HuH-7 (cell line): Measurements from ENCODE around the gene ROBO1.
"Not testable (repeated sequence)": the region's sequence is repeated elsewhere in the genome, so short reads cannot be mapped to it uniquely, and the experiment has no call there.

Experiments
- DNase-seq: peaks from one replicate; pipeline ENCODE4 v3.0.0; 2011; ENCODE audit warnings: low spot score

The ROBO1 gene

GRCh38 chr3:78734048-78734637 lies 1033.7 kb downstream of the ROBO1 start:
- DNase-seq: no peak

DNA sequence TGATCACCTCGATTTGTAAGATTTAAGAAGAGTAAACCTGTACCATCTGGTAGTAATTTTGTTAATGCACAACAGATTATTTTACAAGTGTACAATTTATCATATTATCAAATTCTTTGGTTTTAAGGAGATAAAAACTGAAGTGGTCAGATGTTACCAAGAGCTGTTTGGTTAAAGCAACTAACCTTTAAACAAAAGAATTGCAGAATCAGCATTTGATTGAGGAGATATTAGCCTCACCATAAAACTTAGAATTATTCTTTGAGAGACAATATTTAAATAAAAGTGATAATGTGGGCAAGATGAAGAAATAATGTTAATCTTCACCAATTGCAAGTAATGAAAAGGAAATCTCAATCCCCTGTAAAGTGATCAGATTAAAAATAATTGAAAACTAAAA lies 1034.9 kb downstream of the ROBO1 start:
- DNase-seq: no peak

DNA sequence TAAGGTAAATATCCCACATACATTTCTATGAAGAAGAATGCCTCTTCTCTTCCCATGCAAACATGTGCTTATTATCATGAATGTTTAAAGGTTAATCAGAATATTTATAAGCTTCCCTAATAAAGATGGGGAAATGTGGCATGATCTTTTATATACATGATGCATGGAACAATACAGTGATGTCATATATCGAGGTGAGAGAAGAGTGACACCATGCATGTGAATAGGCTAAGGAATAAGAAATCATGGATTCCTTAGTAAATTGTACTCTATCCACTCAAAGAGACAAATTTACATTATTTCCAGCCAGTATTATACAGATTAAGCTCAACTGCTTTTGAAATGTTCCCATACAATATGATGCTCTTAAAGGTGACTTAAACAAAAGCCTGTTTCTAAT lies 1035.3 kb downstream of the ROBO1 start:
- no peak for DNase-seq

DNA sequence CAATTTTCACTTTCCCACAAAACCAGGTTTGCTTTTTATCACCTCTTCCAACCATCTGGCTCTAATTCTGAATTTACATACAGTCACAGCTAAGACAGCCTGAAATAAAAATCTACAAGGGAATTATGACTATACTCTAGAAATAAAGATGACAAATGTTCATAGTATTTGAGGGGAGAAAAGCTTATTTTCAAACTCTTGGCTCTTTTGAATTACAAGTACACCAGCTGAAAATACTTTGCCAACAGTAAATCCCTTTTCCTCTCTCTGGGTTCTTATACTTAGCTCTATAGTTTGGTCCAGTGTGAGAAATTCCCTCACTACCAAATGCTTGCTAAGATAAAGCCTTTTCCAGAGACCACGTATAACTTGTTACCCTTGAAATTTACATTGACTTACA lies 1037.9 kb downstream of the ROBO1 start:
- DNase-seq: no peak

GRCh38 chr3:78728406-78729145 lies 1039.2 kb downstream of the ROBO1 start:
- no peak for DNase-seq

GRCh38 chr3:78726545-78726944 lies 1041.3 kb downstream of the ROBO1 start:
- DNase-seq: no peak

DNA sequence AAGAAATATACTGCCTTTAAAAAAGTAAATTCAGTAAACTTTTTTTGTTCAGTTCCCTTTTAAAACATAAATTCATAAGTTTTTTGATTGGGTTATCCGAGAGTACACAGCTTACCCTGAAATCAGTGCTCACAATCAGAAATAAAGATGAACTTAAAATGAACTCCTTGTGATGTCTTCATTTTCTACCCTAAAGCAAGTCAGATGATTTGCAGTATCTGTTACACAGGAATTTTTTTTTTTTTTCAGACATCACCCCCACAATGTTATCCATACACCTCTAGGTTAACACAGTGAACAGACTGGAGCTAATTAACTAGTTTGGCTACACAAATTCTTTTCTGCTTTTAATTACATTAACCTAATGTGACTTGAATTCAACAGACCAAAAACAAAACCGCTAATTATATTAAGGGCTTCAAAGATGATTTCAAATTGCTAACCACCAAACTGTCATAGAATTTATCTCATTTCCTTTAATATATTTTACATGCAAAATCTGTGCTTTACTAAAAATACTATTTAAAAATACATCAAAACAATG lies 1042.0 kb downstream of the ROBO1 start:
- no peak for DNase-seq

DNA sequence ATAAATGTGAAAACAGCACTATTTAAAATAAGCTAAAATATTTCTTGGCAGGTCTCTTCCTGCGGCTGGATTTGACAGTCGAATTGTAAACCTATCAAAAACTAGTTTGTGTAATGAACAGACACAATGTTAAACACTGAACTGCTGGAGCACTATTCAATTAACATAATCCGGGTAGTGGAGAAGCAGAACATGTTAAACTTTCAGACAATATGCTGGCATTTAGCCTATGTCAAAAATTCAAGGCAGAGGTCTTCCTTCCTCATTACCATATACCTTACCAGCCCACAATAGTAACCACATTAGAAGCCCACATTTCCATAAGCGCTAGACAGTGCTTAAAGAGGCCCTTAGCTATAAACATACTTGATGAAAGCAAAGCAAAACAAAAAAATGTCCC lies 1042.9 kb downstream of the ROBO1 start:
- no peak for DNase-seq

DNA sequence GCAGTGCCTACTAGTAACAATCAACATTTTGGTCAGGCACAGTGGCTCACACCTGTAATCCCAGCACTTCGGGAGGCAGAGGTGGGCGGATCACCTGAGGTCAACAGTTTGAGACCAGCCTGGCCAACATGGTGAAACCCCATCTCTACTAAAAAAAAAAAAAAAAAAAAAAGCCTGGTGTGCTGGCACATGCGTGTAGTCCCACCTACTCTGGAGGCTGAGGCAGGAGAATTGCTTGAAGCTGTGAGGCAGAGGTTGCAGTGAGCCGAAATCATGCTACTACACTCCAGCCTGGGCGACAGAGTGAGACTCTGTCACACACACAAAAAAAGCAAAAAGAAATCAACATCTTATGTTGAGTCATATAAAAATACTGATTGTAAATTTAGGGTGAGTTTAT lies 1043.4 kb downstream of the ROBO1 start:
- not testable (repeated sequence) for DNase-seq

- DNase-seq: no peak
Measured at GRCh38 chr3:78721771-78722543, 1045.8 kb downstream of the ROBO1 start.

GRCh38 chr3:78718707-78719106 lies 1049.1 kb downstream of the ROBO1 start:
- DNase-seq: no peak

GRCh38 chr3:78717041-78717440 lies 1050.8 kb downstream of the ROBO1 start:
- no peak for DNase-seq

DNA sequence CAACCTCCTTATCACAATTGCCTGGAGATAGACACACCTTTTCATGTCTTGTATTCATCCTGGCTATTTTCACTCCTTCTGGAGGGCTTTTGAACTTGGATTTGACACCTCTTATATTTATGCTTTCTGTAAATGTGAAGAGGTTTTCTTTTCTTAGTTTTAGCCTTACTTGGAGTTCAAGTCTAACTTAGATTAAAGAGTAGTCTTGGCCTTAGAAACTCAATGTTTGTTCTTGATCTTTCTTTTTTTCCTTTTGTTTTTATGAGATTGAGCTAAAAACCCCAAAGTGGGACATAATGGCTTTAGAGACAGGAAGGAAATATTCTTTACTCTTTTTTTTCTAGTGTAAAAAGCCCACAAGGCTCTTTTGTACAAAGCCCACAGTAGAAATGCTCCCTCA lies 1054.9 kb downstream of the ROBO1 start:
- DNase-seq: no peak

DNA sequence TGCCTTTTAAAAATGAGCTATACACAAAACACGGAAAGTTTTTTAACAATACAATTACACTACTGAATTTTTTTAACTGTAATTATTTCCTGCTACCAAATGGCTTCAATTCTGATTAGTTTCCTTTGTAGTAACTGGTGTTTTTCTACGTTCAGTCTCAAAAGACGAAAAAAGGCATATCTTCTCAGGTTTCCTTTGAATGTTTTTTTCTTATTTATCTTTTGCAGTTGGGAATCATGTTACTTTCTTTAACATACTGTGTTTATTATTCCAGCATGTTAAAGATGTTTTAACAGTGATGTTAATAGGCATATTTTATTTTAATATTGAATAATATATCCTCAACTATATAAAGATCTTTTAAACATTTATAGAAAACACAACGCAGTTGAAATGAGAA lies 1055.5 kb downstream of the ROBO1 start:
- DNase-seq: no peak

DNA sequence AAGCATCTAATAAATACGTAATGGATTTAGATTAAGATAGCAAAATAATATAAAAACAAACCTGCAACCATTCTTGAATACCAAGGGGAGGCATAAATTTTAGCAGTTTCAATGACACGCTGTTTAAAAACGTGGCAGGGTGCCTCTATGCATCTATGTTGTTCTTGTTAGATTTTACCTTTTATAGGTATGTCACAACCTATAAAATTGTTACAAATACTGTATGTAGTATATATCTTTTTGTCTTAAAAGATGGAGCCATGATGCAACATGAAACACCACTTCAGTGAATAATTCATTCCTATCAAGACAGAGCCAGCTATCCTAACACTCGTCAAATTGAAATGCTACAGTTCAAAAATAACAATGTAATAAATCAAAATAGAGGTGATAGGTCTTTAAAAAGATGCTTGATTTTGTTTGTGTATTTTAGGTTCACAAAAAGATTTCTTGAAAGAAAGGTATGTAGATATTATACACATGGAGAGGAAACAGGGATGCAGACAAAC lies 1059.2 kb downstream of the ROBO1 start:
- DNase-seq: no peak

DNA sequence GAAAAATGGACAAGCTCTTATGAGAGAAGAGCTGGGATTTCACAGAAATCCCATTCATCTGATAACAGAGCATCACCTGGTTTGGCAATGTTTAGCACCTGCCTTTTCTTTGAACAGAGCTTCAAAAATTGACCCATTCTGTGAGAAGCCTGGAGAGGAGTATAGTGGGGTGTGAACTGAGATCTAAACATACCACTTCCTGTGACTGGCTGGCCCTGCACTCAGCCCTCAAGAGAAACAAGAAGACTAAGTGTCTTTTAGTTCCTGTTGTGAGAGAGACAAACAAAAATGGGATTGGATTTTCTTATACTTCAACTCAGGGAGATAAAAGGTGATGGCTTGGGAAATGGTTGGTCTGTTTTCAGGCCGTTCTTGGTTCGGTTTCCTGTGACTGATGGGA lies 1060.2 kb downstream of the ROBO1 start:
- no peak for DNase-seq

- DNase-seq: no peak
Measured at GRCh38 chr3:78706906-78707523, 1060.8 kb downstream of the ROBO1 start.

GRCh38 chr3:78703944-78704343 lies 1063.9 kb downstream of the ROBO1 start:
- no peak for DNase-seq

DNA sequence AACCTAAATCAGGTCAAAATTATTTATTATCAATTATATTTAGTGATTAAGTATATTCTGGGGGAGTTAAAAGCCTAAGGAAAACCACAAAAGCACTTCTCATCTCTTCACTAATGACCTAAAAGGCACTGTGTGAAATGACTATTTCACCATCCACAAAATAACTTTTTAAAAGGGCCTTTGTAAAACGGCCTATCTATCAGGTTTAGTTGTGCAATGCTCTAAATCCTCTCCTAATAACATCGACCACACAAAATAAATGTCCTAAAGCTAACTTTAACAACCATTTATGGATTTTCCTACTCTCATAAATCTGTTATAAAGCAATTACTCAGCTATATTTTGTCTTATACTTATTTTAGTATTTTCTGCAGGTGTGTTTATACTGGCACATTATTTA lies 1066.3 kb downstream of the ROBO1 start:
- no peak for DNase-seq

DNA sequence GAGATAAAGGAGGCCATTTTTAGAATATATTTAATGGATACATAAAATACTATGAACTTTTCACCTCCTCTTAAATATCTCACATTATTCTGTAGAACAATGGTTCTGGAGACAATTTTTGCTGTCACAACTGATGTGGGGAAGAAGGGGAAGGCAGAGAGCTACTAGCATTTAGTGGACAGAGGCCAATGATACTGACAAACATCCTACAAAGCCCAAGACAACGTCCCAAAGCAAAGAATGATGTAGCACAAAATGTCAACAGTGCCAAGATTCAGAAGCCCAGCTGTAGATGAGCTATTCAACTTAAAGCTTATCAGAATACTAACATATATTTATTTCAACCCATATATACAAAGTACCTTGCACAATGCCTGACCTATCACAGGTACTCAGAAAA lies 1069.4 kb downstream of the ROBO1 start:
- no peak for DNase-seq

DNA sequence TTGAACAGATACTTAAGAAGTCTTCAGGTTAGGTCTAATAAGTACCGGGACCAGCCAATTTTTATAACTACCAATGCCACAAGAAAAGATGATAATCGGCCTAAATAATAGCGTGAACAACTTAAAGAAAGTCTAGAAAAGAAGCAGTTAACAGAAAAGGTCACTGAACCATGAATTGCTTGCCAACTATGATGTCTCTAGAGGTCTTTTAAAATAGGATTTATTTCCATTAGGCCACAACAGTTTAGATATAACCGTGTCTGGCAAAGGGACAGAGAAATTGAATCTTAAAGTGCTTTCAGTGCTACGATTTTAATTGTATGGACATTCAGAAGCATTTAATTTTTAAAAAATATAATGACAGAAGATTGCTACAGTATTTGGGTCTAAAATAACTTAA lies 1070.4 kb downstream of the ROBO1 start:
- DNase-seq: no peak

DNA sequence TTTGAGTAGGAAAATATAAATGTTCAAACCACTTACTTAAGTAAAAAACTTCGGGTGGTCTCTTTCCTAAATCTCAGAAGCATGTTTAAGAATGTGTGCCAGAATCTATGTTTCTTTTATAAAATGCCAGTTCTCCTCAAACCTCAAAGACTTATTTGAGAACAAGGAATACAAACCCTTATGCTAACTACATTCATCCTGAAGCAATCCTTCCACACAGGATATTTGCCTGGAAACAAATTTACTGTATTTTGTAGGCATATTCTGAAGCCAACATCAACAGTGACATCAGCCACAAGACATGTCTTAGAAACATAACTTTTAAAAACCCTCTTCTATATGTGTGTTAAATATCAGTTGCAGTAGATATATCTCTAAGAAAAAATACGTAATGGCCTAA lies 1077.0 kb downstream of the ROBO1 start:
- DNase-seq: no peak
